ENCODE data around the gene GUCY2F. TPM values are rescaled to one million over a fixed set of nuclear protein-coding genes. Genes with fewer than 3 reads are reported as not detected.

Gene GUCY2F
- total RNA-seq, 2 experiments from 2014 or later = not detected

DNA sequence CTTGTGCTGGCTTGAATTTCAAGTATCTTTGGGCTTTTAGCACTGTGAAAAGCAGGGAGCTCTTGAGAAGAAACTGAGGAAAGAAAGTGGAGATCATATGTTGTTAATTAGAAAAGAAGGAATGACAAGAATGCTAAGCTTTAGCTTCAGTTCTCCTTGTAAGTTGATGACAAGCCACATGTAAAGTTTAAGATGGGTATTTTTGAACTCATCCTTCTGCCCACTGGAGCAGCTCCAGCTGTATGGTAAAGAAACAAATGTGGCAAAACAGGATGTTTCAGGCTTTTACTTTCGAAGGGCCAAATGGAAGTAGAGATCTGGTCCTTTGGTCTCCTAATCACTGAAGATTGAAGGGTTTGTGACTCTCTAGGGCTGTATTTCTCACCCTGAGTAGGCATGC is 137.8 kb downstream of the GUCY2F start:
- intact Hi-C loops (cut with DNase I, micrococcal nuclease) = no loop called here
- no peaks in the 10 kb centered on the region for H3K27me3 Mint-ChIP-seq
- Histone ChIP-seq H3K36me3 (ENCODE audit: insufficient read depth, low read length) (no peaks in the 10 kb centered on the region), H3K27me3 (ENCODE audit: control insufficient read depth in 1 of 2, insufficient read depth in 2 of 2, low read length in 2 of 2) (no peaks in the 10 kb centered on the region), H3K27ac (ENCODE audit: low read depth in 1 of 2, low read length in 2 of 2) (no peak overlapping the region), H3K4me3 (ENCODE audit: low read length) (no peak overlapping the region), H3K4me1 (ENCODE audit: insufficient read depth, low read length) (no peaks in the 10 kb centered on the region), H3K9me3 (ENCODE audit: control insufficient read depth in 1 of 2, insufficient read depth in 1 of 2, low read length in 2 of 2) (no peaks in the 10 kb centered on the region)
- TF ChIP-seq, protein P1, sequence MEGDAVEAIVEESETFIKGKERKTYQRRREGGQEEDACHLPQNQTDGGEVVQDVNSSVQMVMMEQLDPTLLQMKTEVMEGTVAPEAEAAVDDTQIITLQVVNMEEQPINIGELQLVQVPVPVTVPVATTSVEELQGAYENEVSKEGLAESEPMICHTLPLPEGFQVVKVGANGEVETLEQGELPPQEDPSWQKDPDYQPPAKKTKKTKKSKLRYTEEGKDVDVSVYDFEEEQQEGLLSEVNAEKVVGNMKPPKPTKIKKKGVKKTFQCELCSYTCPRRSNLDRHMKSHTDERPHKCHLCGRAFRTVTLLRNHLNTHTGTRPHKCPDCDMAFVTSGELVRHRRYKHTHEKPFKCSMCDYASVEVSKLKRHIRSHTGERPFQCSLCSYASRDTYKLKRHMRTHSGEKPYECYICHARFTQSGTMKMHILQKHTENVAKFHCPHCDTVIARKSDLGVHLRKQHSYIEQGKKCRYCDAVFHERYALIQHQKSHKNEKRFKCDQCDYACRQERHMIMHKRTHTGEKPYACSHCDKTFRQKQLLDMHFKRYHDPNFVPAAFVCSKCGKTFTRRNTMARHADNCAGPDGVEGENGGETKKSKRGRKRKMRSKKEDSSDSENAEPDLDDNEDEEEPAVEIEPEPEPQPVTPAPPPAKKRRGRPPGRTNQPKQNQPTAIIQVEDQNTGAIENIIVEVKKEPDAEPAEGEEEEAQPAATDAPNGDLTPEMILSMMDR (IDR thresholded peaks at IDR 0.05) = no peak
- ATAC-seq (ENCODE audit: poor library complexity) = no peak
- no peak overlapping the region for H3K4me3 Mint-ChIP-seq
- no peaks in the 10 kb centered on the region for H3K36me3 Mint-ChIP-seq (ENCODE audit: low read depth)
- H3K27ac Mint-ChIP-seq = no peak overlapping the region
- POLR2A ChIA-PET = no interaction called here
- no peaks in the 10 kb centered on the region for H3K9me3 Mint-ChIP-seq
- no peak for DNase-seq
- CTCF ChIA-PET = no interaction called here
- no peaks in the 10 kb centered on the region for H3K4me1 Mint-ChIP-seq (ENCODE audit: low read depth)

DNA sequence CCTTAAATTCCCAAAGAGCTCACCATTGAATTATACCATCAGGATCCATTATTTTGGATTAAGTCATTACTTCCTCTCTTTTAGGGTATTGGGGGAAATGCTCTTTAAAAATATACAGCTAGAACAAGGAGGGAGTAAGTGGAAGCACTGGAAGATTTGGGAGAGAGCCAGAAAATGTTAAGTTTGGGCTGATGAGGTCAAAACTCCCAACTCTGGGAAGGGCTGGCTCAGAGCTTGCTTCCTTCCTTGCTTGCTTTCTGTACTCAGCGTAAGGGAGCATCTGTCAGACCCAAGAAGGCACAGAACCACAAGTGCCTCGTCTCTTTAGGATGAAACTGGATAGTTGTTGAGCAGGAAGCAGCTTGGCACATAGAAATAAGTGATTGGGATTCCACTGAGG is 138.2 kb downstream of the GUCY2F start:
- no peak overlapping the region for H3K27ac Mint-ChIP-seq

DNA sequence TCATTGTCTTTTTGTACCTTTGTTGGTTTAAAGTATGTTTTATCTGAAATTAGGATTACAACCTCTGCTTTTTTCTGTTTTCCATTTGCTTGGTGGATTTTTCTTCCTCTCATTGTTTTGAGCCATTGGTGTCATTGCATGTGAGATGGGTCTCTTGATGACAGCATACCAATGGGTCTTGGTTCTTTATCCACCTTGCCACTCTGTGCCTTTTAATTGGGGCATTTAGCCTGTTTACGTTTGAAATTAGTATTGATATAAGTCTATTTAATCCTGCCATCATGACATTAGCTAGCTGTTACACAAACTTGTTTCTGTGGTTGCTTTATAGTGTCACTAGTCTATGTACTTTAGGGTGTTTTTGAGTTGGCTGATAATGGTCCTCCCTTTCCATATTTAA is 145.7 kb downstream of the GUCY2F start:
- ChIA-PET CTCF (no interaction called here), POLR2A (no interaction called here)
- no peaks in the 10 kb centered on the region for H3K27me3 ChIP-seq (ENCODE audit: control insufficient read depth in 1 of 2, insufficient read depth in 2 of 2, low read length in 2 of 2)
- intact Hi-C loops (cut with DNase I, micrococcal nuclease) = no loop called here
- Mint-ChIP-seq H3K36me3 (ENCODE audit: low read depth) (no peaks in the 10 kb centered on the region), H3K27ac (no peak overlapping the region), H3K4me1 (ENCODE audit: low read depth) (no peaks in the 10 kb centered on the region), H3K27me3 (no peaks in the 10 kb centered on the region), H3K9me3 (no peaks in the 10 kb centered on the region), H3K4me3 (no peak overlapping the region)
- H3K27ac ChIP-seq (ENCODE audit: low read depth in 1 of 2, low read length in 2 of 2) = no peak overlapping the region
- H3K4me1 ChIP-seq (ENCODE audit: insufficient read depth, low read length) = no peaks in the 10 kb centered on the region
- TF ChIP-seq, protein P1 (IDR thresholded peaks at IDR 0.05) = no peak
- H3K4me3 ChIP-seq (ENCODE audit: low read length) = no peak overlapping the region
- DNase-seq (no peak), ATAC-seq (ENCODE audit: poor library complexity) (no peak)
- peaks cover 0 to 4% of the 10 kb centered on the region in 2 experiments for H3K9me3 ChIP-seq (ENCODE audit: control insufficient read depth in 1 of 2, insufficient read depth in 1 of 2, low read length in 2 of 2)
- H3K36me3 ChIP-seq (ENCODE audit: insufficient read depth, low read length) = no peaks in the 10 kb centered on the region

More for the DNA sequence above, 138.2 kb downstream of the GUCY2F start:
- DNase-seq (no peak), ATAC-seq (ENCODE audit: poor library complexity) (no peak)
- CTCF ChIA-PET = no interaction called here
- Mint-ChIP-seq H3K4me3 (no peak overlapping the region), H3K9me3 (no peaks in the 10 kb centered on the region), H3K27me3 (no peaks in the 10 kb centered on the region), H3K4me1 (ENCODE audit: low read depth) (no peaks in the 10 kb centered on the region), H3K36me3 (ENCODE audit: low read depth) (no peaks in the 10 kb centered on the region)
- Histone ChIP-seq H3K4me1 (ENCODE audit: insufficient read depth, low read length) (no peaks in the 10 kb centered on the region), H3K27me3 (ENCODE audit: control insufficient read depth in 1 of 2, insufficient read depth in 2 of 2, low read length in 2 of 2) (no peaks in the 10 kb centered on the region), H3K4me3 (ENCODE audit: low read length) (no peak overlapping the region), H3K36me3 (ENCODE audit: insufficient read depth, low read length) (no peaks in the 10 kb centered on the region), H3K27ac (ENCODE audit: low read depth in 1 of 2, low read length in 2 of 2) (no peak overlapping the region), H3K9me3 (ENCODE audit: control insufficient read depth in 1 of 2, insufficient read depth in 1 of 2, low read length in 2 of 2) (no peaks in the 10 kb centered on the region)
- TF ChIP-seq, protein P1 (IDR thresholded peaks at IDR 0.05) = no peak
- intact Hi-C loops (cut with DNase I, micrococcal nuclease) = no loop called here
- POLR2A ChIA-PET = no interaction called here

Measured in CD4-positive, alpha-beta T cell (primary cell).